ENCODE data around the gene NKX1-1. TPM values are rescaled to one million over a fixed set of nuclear protein-coding genes. Genes with fewer than 3 reads are reported as not detected.
A peak's percentile ranks its signal among the peaks of the same experiment; 100 is the strongest.

The NKX1-1 gene
- total and polyA plus RNA-seq, 9 of the 15 experiments (the other 6 are each of a cell fraction or from before 2014, with no cell fraction given), result not detected

GRCh38 chr4:1414831-1415680, 8.8 kb upstream of the NKX1-1 start (continued):
- TF ChIP-seq, protein P1, sequence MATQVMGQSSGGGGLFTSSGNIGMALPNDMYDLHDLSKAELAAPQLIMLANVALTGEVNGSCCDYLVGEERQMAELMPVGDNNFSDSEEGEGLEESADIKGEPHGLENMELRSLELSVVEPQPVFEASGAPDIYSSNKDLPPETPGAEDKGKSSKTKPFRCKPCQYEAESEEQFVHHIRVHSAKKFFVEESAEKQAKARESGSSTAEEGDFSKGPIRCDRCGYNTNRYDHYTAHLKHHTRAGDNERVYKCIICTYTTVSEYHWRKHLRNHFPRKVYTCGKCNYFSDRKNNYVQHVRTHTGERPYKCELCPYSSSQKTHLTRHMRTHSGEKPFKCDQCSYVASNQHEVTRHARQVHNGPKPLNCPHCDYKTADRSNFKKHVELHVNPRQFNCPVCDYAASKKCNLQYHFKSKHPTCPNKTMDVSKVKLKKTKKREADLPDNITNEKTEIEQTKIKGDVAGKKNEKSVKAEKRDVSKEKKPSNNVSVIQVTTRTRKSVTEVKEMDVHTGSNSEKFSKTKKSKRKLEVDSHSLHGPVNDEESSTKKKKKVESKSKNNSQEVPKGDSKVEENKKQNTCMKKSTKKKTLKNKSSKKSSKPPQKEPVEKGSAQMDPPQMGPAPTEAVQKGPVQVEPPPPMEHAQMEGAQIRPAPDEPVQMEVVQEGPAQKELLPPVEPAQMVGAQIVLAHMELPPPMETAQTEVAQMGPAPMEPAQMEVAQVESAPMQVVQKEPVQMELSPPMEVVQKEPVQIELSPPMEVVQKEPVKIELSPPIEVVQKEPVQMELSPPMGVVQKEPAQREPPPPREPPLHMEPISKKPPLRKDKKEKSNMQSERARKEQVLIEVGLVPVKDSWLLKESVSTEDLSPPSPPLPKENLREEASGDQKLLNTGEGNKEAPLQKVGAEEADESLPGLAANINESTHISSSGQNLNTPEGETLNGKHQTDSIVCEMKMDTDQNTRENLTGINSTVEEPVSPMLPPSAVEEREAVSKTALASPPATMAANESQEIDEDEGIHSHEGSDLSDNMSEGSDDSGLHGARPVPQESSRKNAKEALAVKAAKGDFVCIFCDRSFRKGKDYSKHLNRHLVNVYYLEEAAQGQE (IDR thresholded peaks at IDR 0.05; ENCODE audit: borderline replicate concordance), result no peak
- TF ChIP-seq, protein P1 (CRISPR knock-in tag; IDR thresholded peaks at IDR 0.05; ENCODE audit: low read depth), result peak; percentile 41; the same call in 1 of the 2 replicates
- TF ChIP-seq RBM15 (IDR thresholded peaks at IDR 0.05; ENCODE audit: insufficient read depth, low read length) (no peak), NR2C1 (IDR thresholded peaks at IDR 0.05) (no peak), NR2C1 (tag; IDR thresholded peaks at IDR 0.05) (no peak), MNT (conservative IDR thresholded peaks at IDR 0.05) (peak; percentile 27 to 62; a peak in 2 of 4 replicates), EP300 (IDR thresholded peaks at IDR 0.05; ENCODE audit: low read length) (no peak), PTBP1 (IDR thresholded peaks at IDR 0.05; ENCODE audit: low read depth, low read length) (no peak), TARDBP (IDR thresholded peaks at IDR 0.05) (peak; percentile 98), FIP1L1 (IDR thresholded peaks at IDR 0.05; ENCODE audit: low read depth, low read length, poor library complexity, severe bottlenecking) (peak; percentile 89), JUN (IDR thresholded peaks at IDR 0.05; ENCODE audit: borderline replicate concordance, low read depth, low read length) (no peak), JUN (CRISPR knock-in tag; IDR thresholded peaks at IDR 0.05; ENCODE audit: borderline replicate concordance) (no peak)
- TF ChIP-seq, protein P2, sequence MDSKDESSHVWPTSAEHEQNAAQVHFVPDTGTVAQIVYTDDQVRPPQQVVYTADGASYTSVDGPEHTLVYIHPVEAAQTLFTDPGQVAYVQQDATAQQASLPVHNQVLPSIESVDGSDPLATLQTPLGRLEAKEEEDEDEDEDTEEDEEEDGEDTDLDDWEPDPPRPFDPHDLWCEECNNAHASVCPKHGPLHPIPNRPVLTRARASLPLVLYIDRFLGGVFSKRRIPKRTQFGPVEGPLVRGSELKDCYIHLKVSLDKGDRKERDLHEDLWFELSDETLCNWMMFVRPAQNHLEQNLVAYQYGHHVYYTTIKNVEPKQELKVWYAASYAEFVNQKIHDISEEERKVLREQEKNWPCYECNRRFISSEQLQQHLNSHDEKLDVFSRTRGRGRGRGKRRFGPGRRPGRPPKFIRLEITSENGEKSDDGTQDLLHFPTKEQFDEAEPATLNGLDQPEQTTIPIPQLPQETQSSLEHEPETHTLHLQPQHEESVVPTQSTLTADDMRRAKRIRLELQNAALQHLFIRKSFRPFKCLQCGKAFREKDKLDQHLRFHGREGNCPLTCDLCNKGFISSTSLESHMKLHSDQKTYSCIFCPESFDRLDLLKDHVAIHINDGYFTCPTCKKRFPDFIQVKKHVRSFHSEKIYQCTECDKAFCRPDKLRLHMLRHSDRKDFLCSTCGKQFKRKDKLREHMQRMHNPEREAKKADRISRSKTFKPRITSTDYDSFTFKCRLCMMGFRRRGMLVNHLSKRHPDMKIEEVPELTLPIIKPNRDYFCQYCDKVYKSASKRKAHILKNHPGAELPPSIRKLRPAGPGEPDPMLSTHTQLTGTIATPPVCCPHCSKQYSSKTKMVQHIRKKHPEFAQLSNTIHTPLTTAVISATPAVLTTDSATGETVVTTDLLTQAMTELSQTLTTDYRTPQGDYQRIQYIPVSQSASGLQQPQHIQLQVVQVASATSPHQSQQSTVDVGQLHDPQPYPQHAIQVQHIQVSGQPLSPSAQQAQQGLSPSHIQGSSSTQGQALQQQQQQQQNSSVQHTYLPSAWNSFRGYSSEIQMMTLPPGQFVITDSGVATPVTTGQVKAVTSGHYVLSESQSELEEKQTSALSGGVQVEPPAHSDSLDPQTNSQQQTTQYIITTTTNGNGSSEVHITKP (IDR thresholded peaks at IDR 0.05; ENCODE audit: partially characterized antibody), result no peak

All from K562 (cell line).